ENCODE results near the gene C1QL4. TPM values are rescaled to one million over a fixed set of nuclear protein-coding genes. Genes with fewer than 3 reads are reported as not detected.

Gene C1QL4
- total RNA-seq, 1 experiment from 2014 or later, result 0.41 TPM

- Histone ChIP-seq H3K4me1 (ENCODE audit: insufficient read depth, low read length, poor library complexity, severe bottlenecking) (peaks cover 17% of the 10 kb centered on the region), H3K27me3 (replicated peaks; ENCODE audit: insufficient read depth, low read depth, low read length, poor library complexity) (no peaks in the 10 kb centered on the region), H3K36me3 (ENCODE audit: insufficient read depth, low read length, poor library complexity, severe bottlenecking) (no peaks in the 10 kb centered on the region), H3K27ac (ENCODE audit: low read depth, low read length, poor library complexity, severe bottlenecking) (no peak within 1 kb of the TSS), H3K9me3 (ENCODE audit: low read depth, low read length, poor library complexity, severe bottlenecking) (no peaks in the 10 kb centered on the region), H3K4me3 (ENCODE audit: low read depth, low read length, poor library complexity, severe bottlenecking) (no peak within 1 kb of the TSS)
- ChIA-PET POLR2A (ENCODE audit: low non-redundant PET) (no interaction called here), CTCF (interaction anchor here (0.7 kb wide), 1 partner anchor 53 kb away, joined by 3 read pairs; no protein-coding TSS in a partner anchor)
- DNase-seq (ENCODE audit: low spot score), result no peak
- no peak for TF ChIP-seq CTCF (conservative IDR thresholded peaks at IDR 0.05; ENCODE audit: low read depth, low read length)
- no peak for TF ChIP-seq EZH2 (IDR thresholded peaks at IDR 0.05; ENCODE audit: borderline replicate concordance, low read depth, low read length, poor library complexity, severe bottlenecking)
- BruUV-seq (replicated peaks), result no TSS peak
- intact Hi-C loops (cut with micrococcal nuclease; ENCODE audit: unreplicated experiment), result no loop called here
Measured at GRCh38 chr12:49295082-49295936, 41.7 kb downstream of the C1QL4 start, which contains the start of gene PRPH. TSS of gene PRPH (plus strand) at chr12:49295147. CDS start at chr12:49295201, 54 bp downstream.

- Histone ChIP-seq H3K4me1 (ENCODE audit: insufficient read depth, low read length, poor library complexity, severe bottlenecking) (peaks cover 17% of the 10 kb centered on the region), H3K4me3 (ENCODE audit: low read depth, low read length, poor library complexity, severe bottlenecking) (no peak overlapping the region), H3K36me3 (ENCODE audit: insufficient read depth, low read length, poor library complexity, severe bottlenecking) (no peaks in the 10 kb centered on the region), H3K27ac (ENCODE audit: low read depth, low read length, poor library complexity, severe bottlenecking) (no peak overlapping the region), H3K9me3 (ENCODE audit: low read depth, low read length, poor library complexity, severe bottlenecking) (no peaks in the 10 kb centered on the region), H3K27me3 (replicated peaks; ENCODE audit: insufficient read depth, low read depth, low read length, poor library complexity) (no peaks in the 10 kb centered on the region)
- TF ChIP-seq CTCF (conservative IDR thresholded peaks at IDR 0.05; ENCODE audit: low read depth, low read length), result no peak
- no peak for TF ChIP-seq EZH2 (IDR thresholded peaks at IDR 0.05; ENCODE audit: borderline replicate concordance, low read depth, low read length, poor library complexity, severe bottlenecking)
- ChIA-PET POLR2A (ENCODE audit: low non-redundant PET) (no interaction called here), CTCF (interaction anchor here (0.7 kb wide), 1 partner anchor 53 kb away, joined by 3 read pairs; no protein-coding TSS in a partner anchor)
- no TSS peak for BruUV-seq (replicated peaks)
- no peak for DNase-seq (ENCODE audit: low spot score)
- intact Hi-C loops (cut with micrococcal nuclease; ENCODE audit: unreplicated experiment), result no loop called here
Measured at GRCh38 chr12:49294804-49295081, 42.2 kb downstream of the C1QL4 start.

GRCh38 chr12:49294086-49294803, 42.7 kb downstream of the C1QL4 start:
- Histone ChIP-seq H3K4me3 (ENCODE audit: low read depth, low read length, poor library complexity, severe bottlenecking) (no peak overlapping the region), H3K4me1 (ENCODE audit: insufficient read depth, low read length, poor library complexity, severe bottlenecking) (peaks cover 17% of the 10 kb centered on the region), H3K36me3 (ENCODE audit: insufficient read depth, low read length, poor library complexity, severe bottlenecking) (no peaks in the 10 kb centered on the region), H3K27me3 (replicated peaks; ENCODE audit: insufficient read depth, low read depth, low read length, poor library complexity) (no peaks in the 10 kb centered on the region), H3K27ac (ENCODE audit: low read depth, low read length, poor library complexity, severe bottlenecking) (no peak overlapping the region), H3K9me3 (ENCODE audit: low read depth, low read length, poor library complexity, severe bottlenecking) (no peaks in the 10 kb centered on the region)
- no peak for DNase-seq (ENCODE audit: low spot score)
- BruUV-seq (replicated peaks), result no TSS peak
- POLR2A ChIA-PET (ENCODE audit: low non-redundant PET), result no interaction called here
- TF ChIP-seq EZH2 (IDR thresholded peaks at IDR 0.05; ENCODE audit: borderline replicate concordance, low read depth, low read length, poor library complexity, severe bottlenecking) (no peak), CTCF (conservative IDR thresholded peaks at IDR 0.05; ENCODE audit: low read depth, low read length) (no peak)
- intact Hi-C loops (cut with micrococcal nuclease; ENCODE audit: unreplicated experiment), result no loop called here
- CTCF ChIA-PET, result interaction anchor here (0.6 to 1.2 kb wide), 3 partner anchors 53 to 216 kb away, joined by 3 to 4 read pairs (median 3); no protein-coding TSS in a partner anchor

All from A673 (cell line).